Caco-2 (cell line): ENCODE results near the gene CCDC116. TPM values are rescaled to one million over a fixed set of nuclear protein-coding genes. Genes with fewer than 3 reads are reported as not detected.

Source experiments
- BruUV-seq: library from RNA; stranded (reverse); fragments of 400-500 nt; replicated peaks from 2 replicates; lab custom pipeline; 2021; lab: Mats Ljungman, UMichigan
- CTCF ChIA-PET: fragments of 300-600 bp; sonication (Branson Sonifier 250); formaldehyde crosslinking; loops from one replicate; lab custom pipeline; 2022; ENCODE audit warnings: antibody characterized with exemption; lab: Charles Lee
- POLR2A ChIA-PET: fragments of 300-600 bp; sonication (Branson Sonifier 250); formaldehyde crosslinking; loops from one replicate; lab custom pipeline; 2022; ENCODE audit warnings: antibody characterized with exemption; lab: Charles Lee
- DNase-seq, 2 experiments: peaks; one replicate each; pipeline versions ENCODE4 v3.0.0 to v3.0.0-alpha.2; 2020 to 2022
- H3K27me3 ChIP-seq: replicated peaks from 2 replicates; pipeline ENCODE4 v1.6.0; 2011; ENCODE audit warnings: low read length; ENCODE audit not compliant: control insufficient read depth, insufficient read depth
- H3K36me3 ChIP-seq: 2 replicates; pipeline ENCODE4 v1.5.1; 2011; ENCODE audit warnings: low read length; ENCODE audit not compliant: control insufficient read depth, insufficient read depth
- H3K4me1 ChIP-seq: fragments of 250-450 bp; sonication (Bioruptor Pico); 2 replicates; pipeline ENCODE4 v1.5.1; 2020; ENCODE audit warnings: mild to moderate bottlenecking
- H3K4me3 ChIP-seq: 2 replicates; pipeline ENCODE4 v1.5.1; 2011; ENCODE audit warnings: low read depth, mild to moderate bottlenecking, control low read depth, low read length
- H3K9me3 ChIP-seq: fragments of 250-450 bp; sonication (Bioruptor Pico); 2 replicates; pipeline ENCODE4 v1.5.1; 2020; ENCODE audit warnings: mild to moderate bottlenecking, moderate library complexity
- H3K27ac Mint-ChIP-seq: one replicate; pipeline ENCODE4 v1.8.0; 2022; ENCODE audit warnings: mixed read lengths; ENCODE audit not compliant: unreplicated experiment
- H3K27me3 Mint-ChIP-seq: one replicate; pipeline ENCODE4 v1.8.0; 2022; ENCODE audit warnings: mixed read lengths; ENCODE audit not compliant: insufficient read depth, unreplicated experiment
- H3K36me3 Mint-ChIP-seq: one replicate; pipeline ENCODE4 v1.8.0; 2022; ENCODE audit warnings: mild to moderate bottlenecking, mixed read lengths; ENCODE audit not compliant: insufficient read depth, unreplicated experiment
- H3K4me1 Mint-ChIP-seq: one replicate; pipeline ENCODE4 v1.8.0; 2022; ENCODE audit warnings: low read depth, mixed read lengths; ENCODE audit not compliant: unreplicated experiment
- H3K4me3 Mint-ChIP-seq: one replicate; pipeline ENCODE4 v1.8.0; 2022; ENCODE audit warnings: mild to moderate bottlenecking, moderate library complexity, mixed read lengths; ENCODE audit not compliant: unreplicated experiment
- H3K9me3 Mint-ChIP-seq: one replicate; pipeline ENCODE4 v1.8.0; 2022; ENCODE audit warnings: mixed read lengths; ENCODE audit not compliant: unreplicated experiment
- intact Hi-C: fragments of 100-400 bp; cut with micrococcal nuclease; formaldehyde crosslinking; loops from one replicate; pipeline ENCODE4 v1.10.0; 2022; ENCODE audit not compliant: unreplicated experiment
- total RNA-seq: library from RNA; stranded (reverse); gene quantifications from 2 replicates; pipeline ENCODE4 v1.2.3, GENCODE V29; 2022
- TF ChIP-seq, protein P1 (sequence below), 2 experiments: fragments of 200-600 bp in 1 of 2; IDR thresholded peaks; 1 replicate in 1 of 2; 2 replicates in 1 of 2; pipeline versions ENCODE4 v1.5.1 to v1.8.0; 2011 to 2022; ENCODE audit warnings: antibody characterized with exemption in 1 of 2, control low read depth in 1 of 2, inconsistent platforms in 1 of 2, low read depth in 1 of 2, low read length in 1 of 2, mild to moderate bottlenecking in 1 of 2, moderate library complexity in 1 of 2; ENCODE audit not compliant: insufficient read depth in 1 of 2, severe bottlenecking in 1 of 2, unreplicated experiment in 1 of 2

Gene CCDC116
- total RNA-seq, 1 experiment from 2014 or later: not detected

DNA sequence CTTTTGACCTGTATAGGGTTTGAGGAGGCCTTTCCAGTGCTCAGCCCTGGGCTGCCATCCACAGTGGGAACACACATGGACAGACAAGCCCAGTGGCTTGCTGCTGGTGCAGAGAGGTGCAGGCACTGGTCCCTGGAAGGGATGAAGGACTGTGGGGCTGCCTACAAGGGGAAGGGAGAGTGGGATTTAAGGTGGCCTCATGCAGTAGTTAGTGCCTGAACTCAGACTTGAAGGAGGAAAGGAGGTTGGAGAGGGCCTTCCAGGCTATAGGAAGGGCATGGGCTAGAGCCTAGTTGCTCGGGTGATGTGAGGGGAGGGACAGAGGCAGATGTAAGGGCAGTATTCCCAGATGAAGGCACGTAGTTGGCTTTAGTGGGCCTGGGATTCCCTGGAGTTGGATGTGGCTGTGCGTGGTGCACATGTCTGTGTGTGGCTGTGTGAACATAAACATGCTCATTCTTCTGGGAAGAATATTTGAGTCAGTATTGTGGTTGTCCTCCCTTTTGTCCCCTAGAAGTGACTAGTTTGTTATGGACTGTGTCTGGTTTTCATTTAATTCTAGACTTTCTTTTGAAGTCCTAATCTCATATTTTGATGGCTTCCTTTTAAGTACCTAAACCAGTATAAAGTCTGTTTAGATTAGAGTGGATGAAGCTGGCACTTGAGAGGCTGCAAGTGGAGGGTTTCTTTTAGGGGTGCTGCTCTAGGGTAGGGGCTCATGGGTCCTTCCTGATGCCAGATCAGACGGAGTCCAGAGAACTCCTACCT is 21.2 kb upstream of the CCDC116 start:
- H3K4me3 Mint-ChIP-seq: no peak overlapping the region

DNA sequence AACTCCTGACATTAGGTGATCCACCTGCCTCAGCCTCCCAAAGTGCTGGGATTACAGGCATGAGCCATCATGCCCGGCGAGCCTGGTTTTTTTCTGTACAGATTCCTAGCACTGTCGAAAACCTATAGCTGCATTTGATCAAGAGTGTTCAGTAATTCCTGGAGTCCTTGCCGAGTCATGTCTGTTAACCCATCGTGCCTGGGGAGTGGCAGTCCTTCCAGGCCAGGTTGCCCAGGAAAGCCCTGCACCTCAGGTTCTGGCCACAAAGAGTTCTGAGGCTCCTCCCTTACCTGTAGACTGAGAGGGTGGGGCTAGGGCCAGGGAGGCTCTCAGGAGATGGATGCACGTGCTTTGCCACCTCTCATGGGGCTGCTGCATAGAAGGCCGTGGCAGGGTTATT is 19.7 kb upstream of the CCDC116 start:
- H3K4me1 ChIP-seq: peaks cover 5% of the 10 kb centered on the region; the same call in 1 of the 2 replicates
- H3K4me3 Mint-ChIP-seq: no peak overlapping the region
- H3K4me3 ChIP-seq: no peak overlapping the region
- ChIA-PET POLR2A (no interaction called here), CTCF (interaction anchor here (1.0 kb wide), 1 partner anchor 16 kb away, joined by 3 read pairs; no protein-coding TSS in a partner anchor)
- no peaks in the 10 kb centered on the region for H3K4me1 Mint-ChIP-seq
- H3K27me3 Mint-ChIP-seq: no peaks in the 10 kb centered on the region
- BruUV-seq: no TSS peak
- H3K36me3 ChIP-seq: peaks cover 1% of the 10 kb centered on the region
- H3K27ac Mint-ChIP-seq: no peak overlapping the region
- TF ChIP-seq, protein P1, sequence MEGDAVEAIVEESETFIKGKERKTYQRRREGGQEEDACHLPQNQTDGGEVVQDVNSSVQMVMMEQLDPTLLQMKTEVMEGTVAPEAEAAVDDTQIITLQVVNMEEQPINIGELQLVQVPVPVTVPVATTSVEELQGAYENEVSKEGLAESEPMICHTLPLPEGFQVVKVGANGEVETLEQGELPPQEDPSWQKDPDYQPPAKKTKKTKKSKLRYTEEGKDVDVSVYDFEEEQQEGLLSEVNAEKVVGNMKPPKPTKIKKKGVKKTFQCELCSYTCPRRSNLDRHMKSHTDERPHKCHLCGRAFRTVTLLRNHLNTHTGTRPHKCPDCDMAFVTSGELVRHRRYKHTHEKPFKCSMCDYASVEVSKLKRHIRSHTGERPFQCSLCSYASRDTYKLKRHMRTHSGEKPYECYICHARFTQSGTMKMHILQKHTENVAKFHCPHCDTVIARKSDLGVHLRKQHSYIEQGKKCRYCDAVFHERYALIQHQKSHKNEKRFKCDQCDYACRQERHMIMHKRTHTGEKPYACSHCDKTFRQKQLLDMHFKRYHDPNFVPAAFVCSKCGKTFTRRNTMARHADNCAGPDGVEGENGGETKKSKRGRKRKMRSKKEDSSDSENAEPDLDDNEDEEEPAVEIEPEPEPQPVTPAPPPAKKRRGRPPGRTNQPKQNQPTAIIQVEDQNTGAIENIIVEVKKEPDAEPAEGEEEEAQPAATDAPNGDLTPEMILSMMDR (IDR thresholded peaks at IDR 0.05; ENCODE audit: insufficient read depth in 1 of 2, low read depth in 1 of 2, low read length in 1 of 2, severe bottlenecking in 1 of 2, unreplicated experiment in 1 of 2): no peak
- intact Hi-C loops: no loop called here
- no peaks in the 10 kb centered on the region for H3K27me3 ChIP-seq
- no peak for DNase-seq
- H3K9me3 Mint-ChIP-seq: no peaks in the 10 kb centered on the region
- H3K9me3 ChIP-seq: no peaks in the 10 kb centered on the region
- H3K36me3 Mint-ChIP-seq: peaks cover 63% of the 10 kb centered on the region

More for the DNA sequence above, 21.2 kb upstream of the CCDC116 start:
- peaks cover 3% of the 10 kb centered on the region for H3K36me3 ChIP-seq
- no peaks in the 10 kb centered on the region for H3K4me1 Mint-ChIP-seq
- H3K27me3 Mint-ChIP-seq: no peaks in the 10 kb centered on the region
- no peaks in the 10 kb centered on the region for H3K9me3 ChIP-seq
- intact Hi-C loops: no loop called here
- CTCF ChIA-PET: interaction anchor here (1.6 kb wide), 1 partner anchor 30 kb away, joined by 5 read pairs; no protein-coding TSS in a partner anchor
- H3K27ac Mint-ChIP-seq: no peak overlapping the region
- peaks cover 68% of the 10 kb centered on the region for H3K36me3 Mint-ChIP-seq
- TF ChIP-seq, protein P1 (IDR thresholded peaks at IDR 0.05; ENCODE audit: insufficient read depth in 1 of 2, low read depth in 1 of 2, low read length in 1 of 2, severe bottlenecking in 1 of 2, unreplicated experiment in 1 of 2): no peak
- DNase-seq: no peak
- no TSS peak for BruUV-seq
- H3K4me3 ChIP-seq: no peak overlapping the region
- POLR2A ChIA-PET: no interaction called here
- peaks cover 5% of the 10 kb centered on the region; the same call in 1 of the 2 replicates for H3K4me1 ChIP-seq
- no peaks in the 10 kb centered on the region for H3K27me3 ChIP-seq
- H3K9me3 Mint-ChIP-seq: no peaks in the 10 kb centered on the region

DNA sequence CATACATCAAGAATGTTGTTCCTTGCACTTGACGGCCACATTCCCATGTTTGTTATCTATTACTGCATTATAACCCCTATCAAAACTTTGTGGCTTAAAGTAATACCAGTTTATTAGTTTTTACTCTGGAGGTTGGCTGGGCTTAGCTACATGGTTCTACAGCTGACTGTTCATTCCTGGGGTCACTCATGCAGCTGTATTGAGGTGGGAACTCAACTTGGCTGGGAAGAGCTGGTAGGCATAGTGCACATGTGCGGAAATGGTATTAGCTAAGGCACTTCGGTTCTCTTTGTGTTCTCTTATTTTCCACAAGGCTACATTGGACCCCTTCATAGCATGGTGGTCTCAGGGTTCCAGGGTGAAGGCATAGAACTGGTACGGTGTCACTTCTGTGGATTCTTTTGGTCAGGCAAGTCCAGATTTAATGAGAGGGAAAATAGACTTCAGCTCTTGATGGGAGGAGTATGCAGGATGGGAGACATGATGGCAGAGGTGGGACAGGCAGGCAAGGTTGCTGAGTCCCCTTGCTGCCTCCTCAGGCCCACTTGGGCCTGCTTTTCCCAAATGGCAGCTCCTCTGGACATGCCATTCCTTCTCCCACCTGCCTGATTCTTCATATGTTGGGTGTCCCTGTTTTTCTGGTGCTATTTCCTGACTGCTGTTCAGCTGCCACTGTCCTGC is 18.9 kb upstream of the CCDC116 start:
- Histone ChIP-seq H3K9me3 (no peaks in the 10 kb centered on the region), H3K36me3 (peaks cover 1% of the 10 kb centered on the region), H3K4me3 (no peak overlapping the region), H3K4me1 (peaks cover 5% of the 10 kb centered on the region; the same call in 1 of the 2 replicates), H3K27me3 (no peaks in the 10 kb centered on the region)
- H3K4me3 Mint-ChIP-seq: no peak overlapping the region
- DNase-seq: no peak
- peaks cover 68% of the 10 kb centered on the region for H3K36me3 Mint-ChIP-seq
- BruUV-seq: no TSS peak
- TF ChIP-seq, protein P1 (IDR thresholded peaks at IDR 0.05; ENCODE audit: insufficient read depth in 1 of 2, low read depth in 1 of 2, low read length in 1 of 2, severe bottlenecking in 1 of 2, unreplicated experiment in 1 of 2): no peak
- no peaks in the 10 kb centered on the region for H3K27me3 Mint-ChIP-seq
- no peak overlapping the region for H3K27ac Mint-ChIP-seq
- no peaks in the 10 kb centered on the region for H3K4me1 Mint-ChIP-seq
- intact Hi-C loops: no loop called here
- ChIA-PET POLR2A (no interaction called here), CTCF (interaction anchor here (1.0 kb wide), 1 partner anchor 16 kb away, joined by 3 read pairs; no protein-coding TSS in a partner anchor)
- H3K9me3 Mint-ChIP-seq: no peaks in the 10 kb centered on the region
